MG63 (cell line): ENCODE results near the gene USP13. TPM values are rescaled to one million over a fixed set of nuclear protein-coding genes. Genes with fewer than 3 reads are reported as not detected.
"Not testable (repeated sequence)": the region's sequence is repeated elsewhere in the genome, so short reads cannot be mapped to it uniquely, and the experiment has no call there.

Experiments used
- DNase-seq: peaks from one replicate; pipeline ENCODE4 v3.0.0-alpha.2; 2020
- H3K27me3 ChIP-seq: fragments of 250-450 bp; sonication (Bioruptor Pico); 2 replicates; pipeline ENCODE4 v1.5.1; 2020; ENCODE audit warnings: mild to moderate bottlenecking, moderate library complexity
- H3K36me3 ChIP-seq: fragments of 250-450 bp; sonication (Bioruptor Pico); 2 replicates; pipeline ENCODE4 v1.5.1; 2020; ENCODE audit warnings: mild to moderate bottlenecking, moderate library complexity
- H3K4me3 ChIP-seq: fragments of 250-450 bp; sonication (Bioruptor Pico); 2 replicates; pipeline ENCODE4 v1.5.1; 2020; ENCODE audit warnings: mild to moderate bottlenecking, moderate library complexity
- H3K9me3 ChIP-seq: fragments of 250-450 bp; sonication (Bioruptor Pico); 2 replicates; pipeline ENCODE4 v1.5.1; 2020; ENCODE audit warnings: mild to moderate bottlenecking, moderate library complexity
- total RNA-seq: library from RNA; depleted of rRNA; stranded (reverse); fragments of >200 nt; shearing (Covaris generic); gene quantifications from 2 replicates; pipeline ENCODE4 v1.2.3, GENCODE V29; 2014; ENCODE audit warnings: low replicate concordance

USP13 gene
- total RNA-seq, 1 experiment from 2014 or later: 21.0 TPM

DNA sequence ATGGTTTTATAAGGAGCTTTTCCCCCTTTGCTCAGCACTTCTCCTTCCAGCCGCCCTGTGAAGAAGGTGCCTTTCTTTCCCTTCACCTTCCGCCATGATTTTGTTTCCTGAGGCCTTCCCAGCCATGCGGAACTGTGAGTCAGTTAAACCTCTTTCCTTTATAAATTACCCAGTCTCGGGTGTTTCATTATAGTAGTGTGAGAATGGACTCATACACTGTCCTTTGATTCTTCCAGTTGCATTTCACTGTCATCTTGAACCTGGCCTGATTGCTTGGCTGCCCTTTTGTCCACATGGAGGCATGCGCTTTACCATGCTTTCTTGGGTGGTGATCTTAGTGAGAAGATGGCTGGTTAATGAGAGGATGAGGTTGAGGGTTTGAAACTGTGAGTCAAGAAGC lies 23.2 kb downstream of the USP13 start:
- H3K9me3 ChIP-seq: no peaks in the 10 kb centered on the region
- no peaks in the 10 kb centered on the region; the same call in none of the 2 replicates for H3K36me3 ChIP-seq
- H3K27me3 ChIP-seq: no peaks in the 10 kb centered on the region
- H3K4me3 ChIP-seq: no peak overlapping the region
- no peak for DNase-seq

DNA sequence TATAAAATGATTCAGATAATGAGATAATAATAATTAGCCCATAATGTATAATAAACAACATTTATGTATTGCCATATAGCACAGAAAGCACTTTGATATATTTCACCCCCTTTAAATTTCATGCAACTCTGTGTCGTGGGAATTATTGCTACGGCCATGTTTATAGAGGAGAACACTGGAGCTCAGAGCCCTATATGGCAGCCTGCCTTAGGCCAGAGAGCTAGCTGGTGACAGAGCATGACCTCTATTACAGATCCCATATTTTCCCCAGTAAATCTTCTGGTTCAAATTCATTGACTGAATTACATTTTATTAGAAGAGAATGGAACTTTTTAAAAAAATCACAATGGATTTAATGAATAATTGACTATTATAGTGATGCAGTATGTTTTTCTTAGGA lies 25.0 kb downstream of the USP13 start:
- Histone ChIP-seq H3K27me3 (no peaks in the 10 kb centered on the region), H3K4me3 (no peak overlapping the region), H3K9me3 (no peaks in the 10 kb centered on the region), H3K36me3 (no peaks in the 10 kb centered on the region)
- no peak for DNase-seq

- DNase-seq: no peak
- Histone ChIP-seq H3K36me3 (peaks cover 7% of the 10 kb centered on the region), H3K9me3 (no peaks in the 10 kb centered on the region), H3K27me3 (no peaks in the 10 kb centered on the region), H3K4me3 (no peak overlapping the region)
Observed at GRCh38 chr3:179681492-179682263, 28.8 kb downstream of the USP13 start.

GRCh38 chr3:179682426-179683080 lies 29.7 kb downstream of the USP13 start:
- Histone ChIP-seq H3K27me3 (no peaks in the 10 kb centered on the region), H3K36me3 (peaks cover 7% of the 10 kb centered on the region), H3K9me3 (no peaks in the 10 kb centered on the region), H3K4me3 (no peak overlapping the region)
- DNase-seq: no peak

DNA sequence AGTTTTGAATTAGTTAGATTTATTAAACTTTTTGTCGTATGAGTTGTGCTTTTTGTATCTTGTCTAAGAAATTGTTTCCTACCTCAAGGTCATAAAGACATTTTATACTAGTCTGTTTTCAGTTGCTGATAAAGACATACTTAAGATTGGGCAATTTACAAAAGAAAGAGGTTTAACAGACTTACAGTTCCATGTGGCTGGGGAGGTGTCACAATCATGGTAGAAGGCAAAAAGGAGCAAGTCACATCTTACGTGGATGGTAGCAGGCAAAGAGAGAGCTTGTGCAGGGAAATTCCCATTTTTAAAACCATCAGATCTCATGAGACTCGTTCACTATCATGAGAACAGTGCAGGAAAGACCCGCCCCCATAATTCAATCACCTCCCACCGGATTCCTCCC lies 30.4 kb downstream of the USP13 start:
- not testable (repeated sequence) for H3K36me3 ChIP-seq, H3K27me3 ChIP-seq, DNase-seq, H3K9me3 ChIP-seq, H3K4me3 ChIP-seq

GRCh38 chr3:179687967-179688535 lies 35.2 kb downstream of the USP13 start:
- no peaks in the 10 kb centered on the region for H3K27me3 ChIP-seq
- peaks cover 10% of the 10 kb centered on the region for H3K36me3 ChIP-seq
- no peak overlapping the region for H3K4me3 ChIP-seq
- DNase-seq: no peak
- H3K9me3 ChIP-seq: no peaks in the 10 kb centered on the region

DNA sequence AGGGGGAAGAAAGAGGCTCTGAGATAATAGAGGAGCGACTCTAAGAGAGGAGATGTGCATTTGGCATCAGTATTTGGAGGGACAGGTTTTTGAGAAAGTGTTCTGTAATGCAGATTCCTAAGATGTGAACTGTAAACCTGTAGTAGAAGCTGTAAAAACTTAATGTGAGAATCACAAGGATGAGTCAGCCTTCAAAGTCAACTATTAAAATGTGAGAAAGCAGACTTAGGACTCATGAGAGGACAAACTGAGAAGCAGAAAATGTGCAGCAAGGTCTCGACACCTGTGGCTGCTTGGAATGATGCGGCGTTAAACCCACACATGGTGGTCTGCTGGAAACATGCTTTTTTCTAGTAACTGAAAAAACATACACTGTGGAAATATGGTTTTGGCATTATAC lies 36.0 kb downstream of the USP13 start:
- Histone ChIP-seq H3K27me3 (no peaks in the 10 kb centered on the region), H3K4me3 (no peak overlapping the region), H3K36me3 (peaks cover 8% of the 10 kb centered on the region; the same call in 1 of the 2 replicates), H3K9me3 (no peaks in the 10 kb centered on the region)
- no peak for DNase-seq

GRCh38 chr3:179694731-179695130 lies 41.9 kb downstream of the USP13 start:
- no peak for DNase-seq
- Histone ChIP-seq H3K9me3 (no peaks in the 10 kb centered on the region), H3K27me3 (no peaks in the 10 kb centered on the region), H3K4me3 (no peak overlapping the region), H3K36me3 (peaks cover 3% of the 10 kb centered on the region; the same call in 1 of the 2 replicates)

GRCh38 chr3:179695672-179696313 lies 43.0 kb downstream of the USP13 start:
- Histone ChIP-seq H3K9me3 (no peaks in the 10 kb centered on the region), H3K27me3 (no peaks in the 10 kb centered on the region), H3K4me3 (no peak overlapping the region), H3K36me3 (no peaks in the 10 kb centered on the region; the same call in 1 of the 2 replicates)
- no peak for DNase-seq

GRCh38 chr3:179697736-179698332 lies 45.0 kb downstream of the USP13 start:
- DNase-seq: no peak
- no peak overlapping the region for H3K4me3 ChIP-seq
- H3K36me3 ChIP-seq: no peaks in the 10 kb centered on the region; the same call in 1 of the 2 replicates
- no peaks in the 10 kb centered on the region for H3K9me3 ChIP-seq
- no peaks in the 10 kb centered on the region for H3K27me3 ChIP-seq

DNA sequence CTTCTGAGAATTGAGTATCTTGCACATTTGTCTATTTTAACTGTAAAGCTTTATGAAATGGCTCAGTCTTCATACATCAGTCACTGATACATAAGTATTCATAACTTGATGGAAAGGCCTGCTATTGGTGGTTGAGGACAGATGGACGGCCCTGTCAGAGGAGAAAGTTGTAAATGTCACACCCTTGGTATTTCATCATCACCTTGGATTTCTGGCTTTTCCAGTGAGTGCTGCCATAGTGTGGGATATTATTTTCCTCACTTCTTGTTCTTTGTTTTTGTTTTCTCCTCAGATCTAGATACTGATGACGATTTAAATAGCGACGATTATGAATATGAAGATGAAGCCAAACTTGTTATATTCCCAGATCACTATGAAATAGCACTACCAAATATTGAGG lies 47.9 kb downstream of the USP13 start:
- Histone ChIP-seq H3K36me3 (no peaks in the 10 kb centered on the region; the same call in 1 of the 2 replicates), H3K4me3 (no peak overlapping the region), H3K27me3 (no peaks in the 10 kb centered on the region), H3K9me3 (no peaks in the 10 kb centered on the region)
- no peak for DNase-seq

DNA sequence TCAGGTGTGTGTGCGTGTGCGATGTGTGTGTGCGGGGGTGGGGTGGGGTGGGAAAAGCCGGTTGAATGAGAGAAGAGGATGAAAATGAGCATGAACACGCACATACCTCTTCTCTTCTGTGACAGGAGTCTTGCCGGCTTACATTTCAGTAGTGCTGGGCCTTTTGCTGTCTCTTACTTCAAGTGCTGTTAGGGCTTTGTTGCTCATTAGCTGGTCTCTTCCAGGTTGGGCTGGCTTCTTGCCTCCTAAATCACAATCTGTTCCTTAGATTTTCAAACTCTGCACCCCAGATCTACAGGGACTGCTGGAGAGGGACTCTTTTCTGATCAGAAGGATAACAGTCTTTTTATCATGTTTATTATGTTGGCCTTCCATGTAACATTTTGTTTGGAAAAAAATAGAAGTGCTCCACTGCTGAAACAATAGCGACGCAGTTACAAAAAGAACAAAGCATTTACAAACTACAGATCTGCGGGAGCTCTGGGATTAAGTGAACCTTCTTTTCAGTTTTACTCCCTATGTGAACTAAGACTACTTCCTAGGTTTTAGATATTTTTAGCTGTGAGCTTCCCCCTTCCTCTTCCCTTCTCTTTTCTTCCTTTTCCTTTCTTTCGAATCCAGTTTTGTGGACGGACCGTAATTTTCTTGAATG lies 48.5 kb downstream of the USP13 start:
- DNase-seq: no peak
- no peaks in the 10 kb centered on the region for H3K9me3 ChIP-seq
- no peaks in the 10 kb centered on the region; the same call in 1 of the 2 replicates for H3K36me3 ChIP-seq
- H3K4me3 ChIP-seq: no peak overlapping the region
- H3K27me3 ChIP-seq: no peaks in the 10 kb centered on the region

DNA sequence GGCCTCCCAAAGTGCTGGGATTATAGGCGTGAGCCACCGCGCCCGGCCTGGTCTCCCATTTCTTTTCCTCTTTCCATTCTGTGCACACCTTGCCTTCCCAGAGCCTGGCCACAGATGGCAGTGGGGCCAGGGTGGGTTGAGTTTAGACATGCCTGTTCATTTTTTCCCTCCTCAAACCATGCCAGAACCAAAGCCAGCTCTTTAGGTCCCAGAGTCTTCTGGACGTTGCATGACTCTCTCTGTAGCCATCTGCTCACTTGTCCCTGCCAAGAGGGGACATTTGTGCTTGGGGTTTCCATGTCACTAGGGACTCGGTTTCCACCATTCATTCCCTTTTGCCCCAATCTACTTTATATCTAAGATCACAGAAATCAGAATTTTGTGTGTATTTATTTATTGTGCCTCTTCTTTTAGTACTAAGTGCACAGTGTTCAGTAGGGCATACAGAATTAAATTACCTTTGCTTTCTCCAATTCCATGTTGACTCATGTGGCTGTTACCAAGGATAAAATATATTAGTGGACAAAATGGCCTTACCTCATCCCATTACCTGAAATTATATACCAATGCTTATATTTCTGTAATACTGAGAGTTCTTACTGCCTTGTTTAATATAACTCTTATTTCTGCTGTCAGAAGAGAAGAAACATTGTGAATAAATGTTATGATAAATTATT lies 49.6 kb downstream of the USP13 start:
- peaks cover 3% of the 10 kb centered on the region; the same call in 1 of the 2 replicates for H3K36me3 ChIP-seq
- no peak for DNase-seq
- H3K4me3 ChIP-seq: no peak overlapping the region
- H3K9me3 ChIP-seq: no peaks in the 10 kb centered on the region
- H3K27me3 ChIP-seq: no peaks in the 10 kb centered on the region

DNA sequence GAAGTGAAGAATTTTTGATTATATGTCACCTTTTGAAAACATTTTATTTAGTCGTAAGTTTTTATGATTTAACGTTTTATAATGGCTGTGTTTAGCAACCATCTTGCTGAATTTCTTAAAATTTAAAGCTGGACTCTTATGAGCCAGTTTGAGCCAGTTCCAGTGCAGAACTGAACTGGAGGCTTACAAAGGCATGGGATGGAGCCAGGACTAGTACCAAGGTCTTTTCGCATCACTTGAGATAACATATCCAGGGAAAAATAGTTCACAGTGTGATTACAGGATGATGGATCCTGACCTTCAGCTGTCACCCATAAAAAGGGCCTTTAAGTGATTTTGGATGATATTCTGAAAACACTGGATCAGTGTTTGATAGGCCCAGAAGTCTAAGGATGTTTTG lies 51.0 kb downstream of the USP13 start:
- Histone ChIP-seq H3K36me3 (peaks cover 7% of the 10 kb centered on the region; the same call in 1 of the 2 replicates), H3K4me3 (no peak overlapping the region), H3K27me3 (no peaks in the 10 kb centered on the region), H3K9me3 (no peaks in the 10 kb centered on the region)
- DNase-seq: no peak

DNA sequence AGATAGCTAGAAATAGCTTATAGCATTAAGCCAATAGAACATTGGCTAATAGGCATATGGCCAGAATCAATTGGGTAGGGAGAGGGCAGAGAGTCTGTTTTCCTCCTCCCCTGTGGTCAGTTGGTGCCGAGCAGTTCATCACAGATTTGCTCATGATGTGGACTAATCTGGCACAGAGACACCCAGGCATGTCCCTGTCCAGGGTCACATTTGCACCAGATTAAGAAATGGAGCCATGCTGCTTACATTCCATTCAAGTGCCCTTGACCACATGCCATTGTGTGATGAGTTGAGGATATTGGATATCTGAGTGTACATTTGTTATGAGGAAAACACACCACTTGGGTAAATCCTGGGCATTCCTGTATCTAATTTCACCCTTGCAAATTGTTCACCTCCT lies 53.4 kb downstream of the USP13 start:
- H3K36me3 ChIP-seq: peaks cover 12% of the 10 kb centered on the region
- H3K9me3 ChIP-seq: no peaks in the 10 kb centered on the region
- H3K4me3 ChIP-seq: no peak overlapping the region
- no peaks in the 10 kb centered on the region for H3K27me3 ChIP-seq
- no peak for DNase-seq

DNA sequence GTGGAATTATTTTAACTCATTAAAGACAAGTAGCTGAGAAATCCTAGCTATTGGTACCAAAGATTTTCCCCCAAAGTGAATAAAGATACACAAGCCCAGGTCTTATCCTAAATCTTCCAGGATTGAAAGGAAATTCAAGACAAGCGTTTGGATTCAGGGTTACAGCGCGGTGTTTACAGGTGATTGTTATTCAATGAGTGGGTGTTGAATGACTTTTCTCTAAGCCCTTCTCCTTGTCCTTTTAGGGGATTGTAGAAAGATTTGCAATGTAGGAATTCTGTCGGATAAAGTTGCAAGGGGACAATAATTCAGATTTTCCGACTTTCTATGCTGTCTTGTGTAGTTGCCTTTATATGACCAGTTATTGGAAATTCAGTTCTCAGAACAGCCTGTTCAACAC lies 57.2 kb downstream of the USP13 start:
- Histone ChIP-seq H3K9me3 (no peaks in the 10 kb centered on the region), H3K36me3 (peaks cover 12% of the 10 kb centered on the region), H3K27me3 (no peaks in the 10 kb centered on the region), H3K4me3 (no peak overlapping the region)
- DNase-seq: no peak
